Tibial nerve (tissue), 4 donors: ENCODE measurements around the gene GNAT1. TPM values are rescaled to one million over a fixed set of nuclear protein-coding genes. Genes with fewer than 3 reads are reported as not detected.

Source experiments
- DNase-seq, 2 donors: peaks; one replicate each; pipeline ENCODE4 v3.0.0-alpha.2; 2019; ENCODE audit warnings: low spot score in 2 of 2
- H3K27ac ChIP-seq, 4 donors: fragments of 200-600 bp; sonication (generic) in 3 of 4; one replicate each; pipeline ENCODE4 v1.5.1; 2017 to 2019; ENCODE audit warnings: mild to moderate bottlenecking in 1 of 4
- H3K27me3 ChIP-seq, 2 donors: fragments of 200-600 bp; sonication (generic) in 1 of 2; one replicate each; pipeline versions ENCODE4 v1.5.1 to v1.6.0; 2017 to 2019
- H3K36me3 ChIP-seq, 3 donors: fragments of 200-600 bp; sonication (generic); one replicate each; pipeline ENCODE4 v1.5.1; 2018 to 2019
- H3K4me1 ChIP-seq, 4 donors: fragments of 200-600 bp; sonication (generic) in 3 of 4; one replicate each; pipeline ENCODE4 v1.5.1; 2017 to 2019
- H3K4me3 ChIP-seq, 4 donors: fragments of 200-600 bp; sonication (generic) in 3 of 4; one replicate each; pipeline ENCODE4 v1.5.1; 2017 to 2019; ENCODE audit warnings: mild to moderate bottlenecking in 1 of 4, moderate library complexity in 1 of 4
- H3K9me3 ChIP-seq, 4 donors: fragments of 200-600 bp; sonication (generic) in 3 of 4; one replicate each; pipeline ENCODE4 v1.5.1; 2017 to 2019
- EP300 ChIP-seq, 2 donors: sonication (generic); formaldehyde crosslinking; IDR thresholded peaks; one replicate each; pipeline ENCODE4 v1.6.1; 2017; ENCODE audit warnings: antibody characterized with exemption in 2 of 2, mild to moderate bottlenecking in 1 of 2
- POLR2A ChIP-seq, 2 donors: fragments of 450-650 bp; IDR thresholded peaks; one replicate each; pipeline ENCODE4 v1.6.1; 2017; ENCODE audit warnings: antibody characterized with exemption in 2 of 2, mild to moderate bottlenecking in 2 of 2, moderate library complexity in 2 of 2
- WGBS, 2 donors: methylation state at CpG; one replicate each; pipeline ENCODE4 v1.1.5; 2018; 5-methylcytosine and 5-hydroxymethylcytosine counted together
- total RNA-seq, 4 donors: library from RNA; depleted of rRNA; stranded (reverse); fragments of >200 nt; gene quantifications; one replicate each; pipeline ENCODE4 v1.1.0, GENCODE V29; 2016
- TF ChIP-seq, protein P1 (sequence below), 5 experiments: fragments of 200-600 bp in 3 of 5; fragments of 450-650 bp in 2 of 5; sonication (generic) in 3 of 5; IDR thresholded peaks; one replicate each; pipeline ENCODE4 v1.5.1; 2016 to 2019; ENCODE audit warnings: antibody characterized with exemption in 5 of 5, mild to moderate bottlenecking in 3 of 5, moderate library complexity in 2 of 5

The GNAT1 gene
- total RNA-seq, 4 donors from 2014 or later: not detected

DNA sequence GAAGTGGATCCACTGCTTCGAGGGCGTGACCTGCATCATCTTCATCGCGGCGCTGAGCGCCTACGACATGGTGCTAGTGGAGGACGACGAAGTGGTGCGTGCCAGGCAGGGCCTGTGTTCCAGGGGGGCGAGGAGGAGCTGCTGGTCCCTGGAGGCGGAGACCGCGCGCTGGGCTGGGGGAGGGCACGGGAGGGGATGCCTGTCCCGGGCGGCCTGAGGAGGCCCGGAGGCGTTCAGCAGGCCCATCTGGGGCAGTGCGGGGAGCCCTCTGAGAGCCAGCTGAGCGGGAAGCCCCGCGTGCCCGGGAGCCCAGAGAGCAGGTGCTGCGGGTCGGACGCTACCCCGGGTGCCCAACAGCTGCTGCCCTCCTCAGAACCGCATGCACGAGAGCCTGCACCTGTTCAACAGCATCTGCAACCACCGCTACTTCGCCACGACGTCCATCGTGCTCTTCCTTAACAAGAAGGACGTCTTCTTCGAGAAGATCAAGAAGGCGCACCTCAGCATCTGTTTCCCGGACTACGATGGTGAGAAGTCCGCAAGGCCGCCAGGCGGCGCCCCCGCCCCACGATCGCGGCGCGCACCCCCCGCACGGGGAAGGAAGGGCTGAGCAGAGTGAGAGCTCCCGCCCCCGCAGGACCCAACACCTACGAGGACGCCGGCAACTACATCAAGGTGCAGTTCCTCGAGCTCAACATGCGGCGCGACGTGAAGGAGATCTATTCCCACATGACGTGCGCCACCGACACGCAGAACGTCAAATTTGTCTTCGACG, 2.9 kb downstream of the GNAT1 start:
- Histone ChIP-seq H3K9me3 (no peaks in the 10 kb centered on the region), H3K4me1 (peaks cover 0 to 25% (median 12%) of the 10 kb centered on the region in 4 donors), H3K4me3 (peak overlapping the region in 2 of 4 donors; percentile 4 to 20), H3K36me3 (no peaks in the 10 kb centered on the region), H3K27me3 (peaks cover 0 to 42% of the 10 kb centered on the region in 2 donors), H3K27ac (no peak overlapping the region)
- TF ChIP-seq, protein P1, sequence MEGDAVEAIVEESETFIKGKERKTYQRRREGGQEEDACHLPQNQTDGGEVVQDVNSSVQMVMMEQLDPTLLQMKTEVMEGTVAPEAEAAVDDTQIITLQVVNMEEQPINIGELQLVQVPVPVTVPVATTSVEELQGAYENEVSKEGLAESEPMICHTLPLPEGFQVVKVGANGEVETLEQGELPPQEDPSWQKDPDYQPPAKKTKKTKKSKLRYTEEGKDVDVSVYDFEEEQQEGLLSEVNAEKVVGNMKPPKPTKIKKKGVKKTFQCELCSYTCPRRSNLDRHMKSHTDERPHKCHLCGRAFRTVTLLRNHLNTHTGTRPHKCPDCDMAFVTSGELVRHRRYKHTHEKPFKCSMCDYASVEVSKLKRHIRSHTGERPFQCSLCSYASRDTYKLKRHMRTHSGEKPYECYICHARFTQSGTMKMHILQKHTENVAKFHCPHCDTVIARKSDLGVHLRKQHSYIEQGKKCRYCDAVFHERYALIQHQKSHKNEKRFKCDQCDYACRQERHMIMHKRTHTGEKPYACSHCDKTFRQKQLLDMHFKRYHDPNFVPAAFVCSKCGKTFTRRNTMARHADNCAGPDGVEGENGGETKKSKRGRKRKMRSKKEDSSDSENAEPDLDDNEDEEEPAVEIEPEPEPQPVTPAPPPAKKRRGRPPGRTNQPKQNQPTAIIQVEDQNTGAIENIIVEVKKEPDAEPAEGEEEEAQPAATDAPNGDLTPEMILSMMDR (IDR thresholded peaks at IDR 0.05): peak; percentile 73 to 95 (median 78)
- no peak for TF ChIP-seq POLR2A (IDR thresholded peaks at IDR 0.05)
- DNase-seq: peak; percentile 33 to 47
- 3 to 13% methylated on average over 17 to 39 of the region's 70 CpGs for WGBS, 2 donors

- no peaks in the 10 kb centered on the region for H3K36me3 ChIP-seq
- TF ChIP-seq EP300 (IDR thresholded peaks at IDR 0.05) (no peak), POLR2A (IDR thresholded peaks at IDR 0.05) (no peak)
- TF ChIP-seq, protein P1 (IDR thresholded peaks at IDR 0.05): no peak
- WGBS, 2 donors: 59% methylated on average over 14 of the region's 14 CpGs
- peaks cover 0 to 49% of the 10 kb centered on the region in 2 donors for H3K27me3 ChIP-seq
- DNase-seq: no peak
- H3K27ac ChIP-seq: no peak overlapping the region
- H3K4me3 ChIP-seq: peak overlapping the region in 2 of 4 donors; percentile 4 to 20
- peaks cover 0 to 25% (median 12%) of the 10 kb centered on the region in 4 donors for H3K4me1 ChIP-seq
- no peaks in the 10 kb centered on the region for H3K9me3 ChIP-seq
These were observed 3.6 kb downstream of the GNAT1 start for GRCh38 chr3:50194903-50195500.

- Histone ChIP-seq H3K4me3 (no peak overlapping the region), H3K4me1 (peaks cover 0 to 25% (median 12%) of the 10 kb centered on the region in 4 donors), H3K27me3 (peaks cover 0 to 50% of the 10 kb centered on the region in 2 donors), H3K27ac (no peak overlapping the region), H3K9me3 (no peaks in the 10 kb centered on the region), H3K36me3 (no peaks in the 10 kb centered on the region)
- TF ChIP-seq POLR2A (IDR thresholded peaks at IDR 0.05) (no peak), EP300 (IDR thresholded peaks at IDR 0.05) (no peak)
- TF ChIP-seq, protein P1 (IDR thresholded peaks at IDR 0.05): no peak
- DNase-seq: no peak
- 59 to 72% methylated on average over 4 of the region's 4 CpGs for WGBS, 2 donors
These were observed 4.3 kb downstream of the GNAT1 start for GRCh38 chr3:50195501-50196252.

GRCh38 chr3:50196253-50196801, 4.9 kb downstream of the GNAT1 start:
- 66 to 75% methylated on average over 6 of the region's 6 CpGs for WGBS, 2 donors
- no peaks in the 10 kb centered on the region for H3K9me3 ChIP-seq
- TF ChIP-seq POLR2A (IDR thresholded peaks at IDR 0.05): no peak
- no peaks in the 10 kb centered on the region for H3K36me3 ChIP-seq
- peaks cover 0 to 56% of the 10 kb centered on the region in 2 donors for H3K27me3 ChIP-seq
- no peak overlapping the region for H3K4me3 ChIP-seq
- DNase-seq: no peak
- H3K27ac ChIP-seq: no peak overlapping the region
- peaks cover 0 to 25% (median 12%) of the 10 kb centered on the region in 4 donors for H3K4me1 ChIP-seq

DNA sequence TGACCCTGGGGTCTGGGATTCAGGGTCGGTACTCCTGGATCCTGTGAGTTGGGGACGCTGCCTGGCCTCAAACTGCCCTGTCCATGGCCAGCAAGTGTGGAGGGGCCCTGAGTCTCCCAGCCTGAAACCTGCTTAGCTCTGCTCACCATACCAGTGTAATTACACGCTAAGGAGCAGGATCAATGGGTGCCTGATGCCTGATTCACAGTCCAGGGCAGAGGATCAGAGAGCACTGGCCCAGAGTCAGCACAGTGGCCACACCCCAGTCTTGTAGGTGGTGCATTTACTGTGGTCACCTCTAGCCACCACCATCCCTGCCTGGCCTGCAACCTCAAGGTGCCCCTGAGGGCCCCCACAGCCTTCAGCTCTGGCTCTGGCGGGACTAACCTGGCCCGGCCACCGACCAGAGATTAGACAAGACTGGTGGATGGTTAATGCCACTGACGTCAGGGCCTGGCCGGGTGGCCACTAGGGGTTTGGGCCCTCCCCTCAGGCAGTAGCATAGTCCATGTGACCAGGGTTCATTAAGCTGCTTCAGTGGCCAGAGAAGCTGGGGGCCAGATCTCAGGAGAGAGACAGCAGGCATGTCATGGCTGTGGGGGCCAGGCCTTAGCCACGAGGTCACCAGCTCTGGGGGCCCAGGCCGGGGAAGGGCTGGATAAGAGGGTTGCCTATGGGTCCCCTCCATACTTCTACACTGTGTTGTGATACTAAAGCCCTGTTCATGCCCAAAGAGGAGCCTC, 10.3 kb downstream of the GNAT1 start:
- Histone ChIP-seq H3K27me3 (peaks cover 0 to 65% of the 10 kb centered on the region in 2 donors), H3K27ac (no peak overlapping the region), H3K36me3 (no peaks in the 10 kb centered on the region), H3K4me3 (no peak overlapping the region), H3K4me1 (peaks cover 0 to 22% (median 10%) of the 10 kb centered on the region in 4 donors), H3K9me3 (no peaks in the 10 kb centered on the region)
- TF ChIP-seq EP300 (IDR thresholded peaks at IDR 0.05): no peak
- TF ChIP-seq, protein P1 (IDR thresholded peaks at IDR 0.05): no peak
- no peak for TF ChIP-seq POLR2A (IDR thresholded peaks at IDR 0.05)
- WGBS, 2 donors: 75 to 90% methylated on average over 8 to 10 of the region's 10 CpGs
- no peak for DNase-seq
